Activated CD8-positive, alpha-beta memory T cell treated with anti-CD3 and anti-CD28 coated beads, Interleukin-2, amount 50 U/mL, for 1 hour (primary cell): ENCODE results near the gene REG1A.

Experiments
- DNase-seq: peaks from one replicate; pipeline ENCODE4 v3.0.0-alpha.2; 2020; ENCODE audit errors: extremely low read depth

Gene REG1A

GRCh38 chr2:79125721-79125985, 5.4 kb downstream of the REG1A start:
- DNase-seq: no peak

- no peak for DNase-seq
These were observed 8.1 kb downstream of the REG1A start for GRCh38 chr2:79128406-79128805.

GRCh38 chr2:79129260-79129659, 9.0 kb downstream of the REG1A start:
- no peak for DNase-seq

- no peak for DNase-seq
These were observed 9.5 kb downstream of the REG1A start for GRCh38 chr2:79129804-79130203.

- DNase-seq: no peak
These were observed 11.4 kb downstream of the REG1A start for GRCh38 chr2:79131687-79132086.

GRCh38 chr2:79138385-79138784, 18.1 kb downstream of the REG1A start:
- no peak for DNase-seq

- no peak for DNase-seq
These were observed 19.1 kb downstream of the REG1A start for GRCh38 chr2:79139423-79139822.

- no peak for DNase-seq
These were observed 35.7 kb downstream of the REG1A start for GRCh38 chr2:79155826-79156476.

- no peak for DNase-seq
These were observed 38.7 kb downstream of the REG1A start for GRCh38 chr2:79159030-79159429.

- no peak for DNase-seq
These were observed 39.4 kb downstream of the REG1A start, which contains the start of gene REG3A for GRCh38 chr2:79159653-79160052. TSS of gene REG3A (minus strand) at chr2:79159753. CDS start at chr2:79159405, 348 bp downstream.

GRCh38 chr2:79162132-79162531, 41.8 kb downstream of the REG1A start:
- no peak for DNase-seq

- DNase-seq: no peak
These were observed 42.5 kb downstream of the REG1A start for GRCh38 chr2:79162801-79163200.

- no peak for DNase-seq
These were observed 51.2 kb downstream of the REG1A start for GRCh38 chr2:79171348-79171958.
